ENCODE data around the gene CACNA1C.

CACNA1C gene

DNA sequence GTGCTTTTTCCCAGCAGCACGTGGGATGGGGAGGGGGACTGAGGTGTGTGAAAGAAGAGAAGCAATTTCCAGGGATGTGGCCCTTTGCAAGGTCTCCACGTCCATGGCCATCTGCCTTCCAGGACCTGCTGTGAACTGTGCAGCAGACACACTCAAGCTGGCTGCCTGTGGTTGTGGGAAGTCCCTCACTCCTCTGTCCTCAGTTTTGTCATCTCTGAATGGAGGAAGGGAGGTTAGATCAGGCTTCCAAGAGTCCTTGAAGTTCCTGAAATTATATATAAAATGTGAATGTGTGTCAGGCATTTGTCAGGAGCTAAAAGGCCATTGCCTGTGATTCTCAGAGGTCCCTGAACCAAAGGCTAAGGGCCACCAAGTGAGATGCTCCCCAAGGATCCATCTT is 328.2 kb downstream of the CACNA1C start:
- no peaks in the 10 kb centered on the region for H3K4me1 ChIP-seq (ENCODE audit: control insufficient read depth, insufficient read depth, low read length)
- H3K4me2 ChIP-seq (ENCODE audit: low read length), result no peak overlapping the region
- no peaks in the 10 kb centered on the region for H3K36me3 ChIP-seq (ENCODE audit: insufficient read depth, low read length)
- H3K27me3 ChIP-seq (ENCODE audit: control insufficient read depth, insufficient read depth, low read length), result peaks cover 54% of the 10 kb centered on the region
- H3K9me3 ChIP-seq (replicated peaks; ENCODE audit: low read length), result no peaks in the 10 kb centered on the region
- no peak overlapping the region for H3K9ac ChIP-seq (ENCODE audit: low read depth, low read length)
- H3K4me3 ChIP-seq (ENCODE audit: low read length), result no peak overlapping the region

DNA sequence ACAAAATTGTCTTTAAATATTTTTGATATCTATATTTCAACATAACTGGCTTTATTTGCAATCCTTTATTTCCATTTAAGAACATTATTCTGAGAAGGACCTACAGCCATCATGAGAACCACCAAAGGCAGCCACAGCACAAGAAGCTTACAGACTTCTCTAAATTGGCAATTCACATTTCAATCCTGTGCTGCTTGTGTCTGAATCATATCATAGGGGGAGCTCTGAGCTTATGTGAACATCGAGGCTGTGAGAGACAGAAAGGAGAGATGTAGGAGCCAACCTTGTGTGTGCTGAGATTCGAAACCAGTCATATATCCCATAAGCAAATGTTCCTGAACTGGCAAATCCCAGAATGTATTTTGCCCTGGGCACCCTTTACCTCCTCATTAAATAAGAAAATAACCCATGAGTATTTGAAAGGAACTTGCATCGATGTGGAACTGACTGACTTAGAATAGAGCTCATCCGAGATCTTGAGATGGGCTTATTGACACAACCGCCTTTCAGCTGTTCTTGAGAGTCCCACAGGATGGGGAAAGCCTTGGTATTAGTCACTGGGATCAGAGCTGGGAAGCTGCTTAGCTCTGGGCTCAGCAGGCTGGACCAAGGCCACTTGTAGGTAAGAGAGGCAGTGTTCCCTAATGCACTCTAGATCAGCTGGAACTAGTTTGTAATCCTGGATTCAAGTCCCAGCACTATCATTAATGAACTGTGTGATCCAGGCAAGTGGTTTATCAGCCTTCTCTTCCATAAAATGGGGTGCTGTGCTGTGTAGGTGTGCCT is 329.8 kb downstream of the CACNA1C start:
- H3K4me3 ChIP-seq (ENCODE audit: low read length), result no peak overlapping the region
- H3K36me3 ChIP-seq (ENCODE audit: insufficient read depth, low read length), result no peaks in the 10 kb centered on the region
- no peak overlapping the region for H3K9ac ChIP-seq (ENCODE audit: low read depth, low read length)
- peaks cover 51% of the 10 kb centered on the region for H3K27me3 ChIP-seq (ENCODE audit: control insufficient read depth, insufficient read depth, low read length)
- H3K4me2 ChIP-seq (ENCODE audit: low read length), result no peak overlapping the region
- H3K9me3 ChIP-seq (replicated peaks; ENCODE audit: low read length), result no peaks in the 10 kb centered on the region
- H3K4me1 ChIP-seq (ENCODE audit: control insufficient read depth, insufficient read depth, low read length), result no peaks in the 10 kb centered on the region

DNA sequence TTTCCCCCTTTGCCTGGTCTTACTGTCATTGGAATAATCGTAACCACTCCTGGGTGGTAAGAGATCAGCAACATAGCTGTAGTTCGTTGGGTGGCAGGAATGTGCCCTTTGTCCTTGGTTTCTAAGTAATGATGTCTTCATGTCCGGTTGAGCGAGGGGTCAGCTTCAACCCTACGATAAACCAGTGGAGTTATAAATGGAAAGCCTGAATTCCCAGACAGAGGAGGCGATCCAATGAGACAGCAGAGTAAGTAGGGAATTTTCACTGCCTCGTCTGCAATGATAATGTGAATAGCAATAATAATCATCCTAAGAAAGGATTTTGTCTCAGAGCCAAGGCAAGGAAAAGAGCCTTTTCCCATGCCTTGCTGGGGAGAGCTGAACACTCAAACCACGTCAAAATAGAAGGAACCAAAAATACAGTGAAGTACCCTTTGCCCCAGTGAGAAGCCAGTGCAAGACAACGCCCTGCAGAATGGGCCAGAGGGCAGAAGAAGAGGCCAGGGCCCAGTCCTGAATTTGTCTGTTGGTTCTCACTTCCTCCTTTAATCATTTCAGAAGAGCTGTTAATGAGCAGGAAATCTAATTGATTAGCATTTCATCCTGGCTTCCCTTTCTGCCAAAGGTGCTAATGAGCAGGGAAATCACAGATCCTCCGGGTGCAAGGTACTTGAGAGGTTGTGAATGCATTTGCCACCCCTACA is 330.7 kb downstream of the CACNA1C start:
- no peak overlapping the region for H3K4me3 ChIP-seq (ENCODE audit: low read length)
- no peaks in the 10 kb centered on the region for H3K36me3 ChIP-seq (ENCODE audit: insufficient read depth, low read length)
- H3K4me1 ChIP-seq (ENCODE audit: control insufficient read depth, insufficient read depth, low read length), result no peaks in the 10 kb centered on the region

DNA sequence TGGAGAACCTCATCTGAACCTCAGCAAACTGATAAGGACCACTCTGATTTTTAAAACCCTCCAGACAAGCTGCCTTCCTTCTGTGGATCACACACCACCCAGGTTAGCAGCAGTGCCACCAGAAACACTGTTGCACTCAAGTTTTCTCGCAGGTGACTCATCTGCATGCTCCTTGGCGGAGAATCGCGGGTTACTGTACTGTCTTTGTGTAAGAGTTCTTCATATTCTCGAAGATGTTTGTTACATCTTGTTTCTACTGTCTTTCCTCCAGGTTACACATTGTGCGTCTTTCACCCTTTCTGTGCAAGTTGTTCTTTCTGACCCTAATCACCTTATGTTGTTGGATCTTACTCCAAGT is 331.2 kb downstream of the CACNA1C start:
- Histone ChIP-seq H3K9me3 (replicated peaks; ENCODE audit: low read length) (no peaks in the 10 kb centered on the region), H3K4me2 (ENCODE audit: low read length) (no peak overlapping the region), H3K36me3 (ENCODE audit: insufficient read depth, low read length) (no peaks in the 10 kb centered on the region), H3K27me3 (ENCODE audit: control insufficient read depth, insufficient read depth, low read length) (peaks cover 51% of the 10 kb centered on the region), H3K4me1 (ENCODE audit: control insufficient read depth, insufficient read depth, low read length) (no peaks in the 10 kb centered on the region), H3K9ac (ENCODE audit: low read depth, low read length) (no peak overlapping the region), H3K4me3 (ENCODE audit: low read length) (no peak overlapping the region)

More for the DNA sequence above, 330.7 kb downstream of the CACNA1C start:
- Histone ChIP-seq H3K9ac (ENCODE audit: low read depth, low read length) (no peak overlapping the region), H3K27me3 (ENCODE audit: control insufficient read depth, insufficient read depth, low read length) (peaks cover 46% of the 10 kb centered on the region), H3K4me2 (ENCODE audit: low read length) (no peak overlapping the region), H3K9me3 (replicated peaks; ENCODE audit: low read length) (no peaks in the 10 kb centered on the region)

DNA sequence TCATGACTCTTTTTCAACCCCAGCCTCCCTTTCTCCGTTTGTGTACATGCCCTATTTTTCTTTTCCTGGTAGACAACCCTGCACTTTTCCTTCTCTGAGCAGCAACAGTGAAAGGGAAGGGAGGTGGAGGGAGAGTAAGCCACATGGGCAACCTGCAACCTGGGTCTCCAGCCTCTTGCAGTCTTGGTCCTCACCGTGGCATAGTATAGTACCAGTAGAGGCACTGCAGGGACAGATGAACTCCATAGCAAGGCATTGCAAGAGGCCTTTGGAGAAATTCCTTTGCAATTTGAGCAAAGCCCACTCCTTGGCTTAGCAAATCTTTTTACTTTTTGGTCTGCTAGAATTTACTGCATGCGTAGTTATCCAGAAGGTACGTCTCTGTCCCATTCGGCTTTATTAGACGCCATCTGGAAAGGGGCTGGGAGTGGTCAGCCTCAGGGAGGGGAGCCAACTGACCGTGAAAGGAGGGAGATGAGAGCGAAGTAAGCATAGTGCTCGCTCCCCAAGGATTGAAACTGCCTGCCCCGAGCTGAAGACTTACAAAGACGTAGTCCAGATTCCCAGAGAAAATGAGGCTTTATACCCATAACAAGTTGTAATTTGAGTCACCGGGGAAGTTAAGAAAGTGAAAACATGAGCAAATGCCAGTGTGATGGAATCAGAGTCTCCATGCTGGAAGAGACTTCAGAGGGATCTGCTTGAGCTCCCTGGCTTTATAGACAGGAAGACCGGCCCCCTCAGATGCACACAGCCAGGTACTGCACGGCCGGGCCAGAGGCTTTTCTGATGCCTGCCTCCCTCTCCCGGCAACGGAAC is 332.0 kb downstream of the CACNA1C start:
- H3K27me3 ChIP-seq (ENCODE audit: control insufficient read depth, insufficient read depth, low read length), result peaks cover 59% of the 10 kb centered on the region
- no peaks in the 10 kb centered on the region for H3K9me3 ChIP-seq (replicated peaks; ENCODE audit: low read length)
- no peaks in the 10 kb centered on the region for H3K4me1 ChIP-seq (ENCODE audit: control insufficient read depth, insufficient read depth, low read length)
- H3K4me3 ChIP-seq (ENCODE audit: low read length), result no peak overlapping the region
- no peak overlapping the region for H3K9ac ChIP-seq (ENCODE audit: low read depth, low read length)
- H3K36me3 ChIP-seq (ENCODE audit: insufficient read depth, low read length), result no peaks in the 10 kb centered on the region
- H3K4me2 ChIP-seq (ENCODE audit: low read length), result peak overlapping the region; percentile 51

DNA sequence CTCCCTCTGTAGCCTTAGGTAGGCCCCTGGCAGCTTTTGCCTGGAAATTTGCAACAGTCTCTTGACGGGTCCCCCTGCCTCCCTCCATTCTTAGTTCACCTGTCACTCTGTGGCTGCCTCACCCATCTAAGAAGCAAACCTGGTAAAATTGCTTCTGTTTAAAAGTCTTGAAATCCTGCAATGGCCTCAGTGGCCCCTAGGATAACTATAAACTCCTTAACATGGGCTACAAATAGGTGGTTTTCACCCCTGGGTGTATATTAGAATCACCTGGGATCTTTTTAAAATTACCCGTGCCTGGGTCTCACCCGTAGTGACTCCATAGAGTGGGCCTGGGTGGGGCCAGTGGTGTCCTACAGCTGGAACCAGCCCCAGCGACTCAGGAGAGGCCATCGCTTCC is 332.7 kb downstream of the CACNA1C start:
- Histone ChIP-seq H3K4me3 (ENCODE audit: low read length) (no peak overlapping the region), H3K9me3 (replicated peaks; ENCODE audit: low read length) (no peaks in the 10 kb centered on the region), H3K4me1 (ENCODE audit: control insufficient read depth, insufficient read depth, low read length) (no peaks in the 10 kb centered on the region), H3K27me3 (ENCODE audit: control insufficient read depth, insufficient read depth, low read length) (peaks cover 62% of the 10 kb centered on the region), H3K4me2 (ENCODE audit: low read length) (no peak overlapping the region), H3K9ac (ENCODE audit: low read depth, low read length) (no peak overlapping the region), H3K36me3 (ENCODE audit: insufficient read depth, low read length) (no peaks in the 10 kb centered on the region)

DNA sequence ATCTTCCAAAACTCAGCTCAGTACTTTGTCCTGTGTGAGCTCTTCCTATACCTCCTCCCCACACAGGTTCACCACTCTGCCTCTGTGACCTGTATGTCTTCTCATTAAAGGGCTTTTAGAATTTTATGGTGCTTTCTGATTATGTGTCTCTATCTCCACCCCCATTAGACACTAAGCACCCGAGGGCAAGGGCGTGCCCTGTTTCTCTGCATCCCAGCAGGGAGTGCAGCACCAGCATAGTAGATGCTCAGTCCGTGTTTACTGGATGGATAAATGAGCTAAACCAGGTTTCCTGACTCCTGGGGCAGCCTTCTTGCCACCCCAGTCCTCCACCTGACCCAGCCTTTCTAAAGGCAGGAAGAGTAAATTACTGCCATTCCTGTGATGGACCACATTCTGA is 333.8 kb downstream of the CACNA1C start:
- no peaks in the 10 kb centered on the region for H3K9me3 ChIP-seq (replicated peaks; ENCODE audit: low read length)
- no peak overlapping the region for H3K4me2 ChIP-seq (ENCODE audit: low read length)
- no peak overlapping the region for H3K9ac ChIP-seq (ENCODE audit: low read depth, low read length)
- no peak overlapping the region for H3K4me3 ChIP-seq (ENCODE audit: low read length)
- H3K4me1 ChIP-seq (ENCODE audit: control insufficient read depth, insufficient read depth, low read length), result no peaks in the 10 kb centered on the region
- no peaks in the 10 kb centered on the region for H3K36me3 ChIP-seq (ENCODE audit: insufficient read depth, low read length)
- H3K27me3 ChIP-seq (ENCODE audit: control insufficient read depth, insufficient read depth, low read length), result peaks cover 62% of the 10 kb centered on the region

DNA sequence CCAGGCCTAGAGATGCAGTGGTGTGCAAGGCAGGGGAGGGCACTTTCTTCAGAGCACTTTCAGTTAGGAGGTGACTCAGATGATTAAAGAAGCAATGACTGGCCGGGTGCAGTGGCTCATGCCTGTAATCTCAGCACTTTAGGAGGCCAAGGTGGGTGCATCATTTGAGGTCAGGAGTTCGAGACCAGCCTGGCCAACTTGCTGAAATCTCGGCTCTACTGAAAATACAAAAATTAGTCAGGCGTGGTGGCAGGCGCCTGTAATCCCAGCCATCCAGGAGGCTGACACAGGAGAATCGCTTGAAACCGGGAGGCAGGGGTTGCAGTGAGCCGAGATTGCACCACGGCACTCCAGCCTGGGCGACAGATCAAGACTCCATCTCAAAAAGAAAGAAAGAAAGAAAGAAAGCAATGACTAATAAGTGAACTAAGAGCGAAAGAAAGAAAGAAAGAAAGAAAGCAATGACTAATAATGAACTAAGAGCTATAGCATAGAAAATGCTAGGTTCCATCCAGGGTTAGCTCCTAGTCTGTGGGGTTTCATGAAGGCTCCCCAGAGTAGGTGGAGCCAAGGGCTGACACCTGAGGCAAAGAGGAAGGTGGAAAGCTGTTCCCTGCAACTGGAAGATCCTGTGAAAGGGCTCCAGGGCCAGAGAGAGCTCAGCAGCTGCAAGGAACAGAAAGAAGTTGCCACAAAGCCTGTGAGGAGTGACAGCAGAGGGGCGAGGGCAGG is 334.5 kb downstream of the CACNA1C start:
- no peaks in the 10 kb centered on the region for H3K36me3 ChIP-seq (ENCODE audit: insufficient read depth, low read length)
- no peaks in the 10 kb centered on the region for H3K9me3 ChIP-seq (replicated peaks; ENCODE audit: low read length)
- no peak overlapping the region for H3K4me2 ChIP-seq (ENCODE audit: low read length)
- no peak overlapping the region for H3K9ac ChIP-seq (ENCODE audit: low read depth, low read length)
- no peaks in the 10 kb centered on the region for H3K4me1 ChIP-seq (ENCODE audit: control insufficient read depth, insufficient read depth, low read length)
- peaks cover 61% of the 10 kb centered on the region for H3K27me3 ChIP-seq (ENCODE audit: control insufficient read depth, insufficient read depth, low read length)
- H3K4me3 ChIP-seq (ENCODE audit: low read length), result no peak overlapping the region

DNA sequence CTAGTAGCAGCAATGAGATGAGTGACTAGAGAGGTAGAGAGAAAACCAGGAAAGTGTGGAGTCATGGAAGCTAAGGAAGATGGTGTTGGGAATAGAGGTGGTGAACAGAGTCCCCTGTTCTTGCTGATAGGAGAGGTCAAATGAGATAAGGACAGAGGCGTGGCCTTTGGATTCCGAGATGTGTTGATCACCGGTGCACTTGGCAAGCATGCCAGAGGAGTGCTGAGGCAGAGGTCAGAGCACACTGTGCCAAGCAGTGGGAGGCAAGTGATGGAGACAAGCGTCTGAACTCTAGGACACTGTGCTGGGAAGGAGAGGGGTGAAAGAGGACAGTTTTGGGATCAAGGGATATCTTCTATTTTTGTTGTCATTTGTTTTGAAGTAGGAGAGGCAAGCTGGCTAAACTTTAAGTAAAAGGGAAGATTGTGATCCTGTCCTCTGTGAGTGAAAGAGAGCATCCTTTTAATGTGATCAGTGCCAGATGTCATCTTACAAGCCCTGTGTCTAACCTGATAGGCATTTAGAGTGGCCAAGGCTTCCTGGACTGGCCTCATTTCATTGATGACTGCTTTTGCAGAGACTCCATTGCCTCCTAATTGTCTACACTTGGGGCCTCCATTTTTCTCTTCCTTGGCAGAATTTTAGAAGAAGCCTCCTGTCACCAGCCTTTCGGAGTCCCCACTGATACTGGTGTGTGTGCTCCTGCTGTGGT is 336.4 kb downstream of the CACNA1C start:
- no peaks in the 10 kb centered on the region for H3K36me3 ChIP-seq (ENCODE audit: insufficient read depth, low read length)
- no peak overlapping the region for H3K4me3 ChIP-seq (ENCODE audit: low read length)
- no peaks in the 10 kb centered on the region for H3K9me3 ChIP-seq (replicated peaks; ENCODE audit: low read length)
- H3K4me1 ChIP-seq (ENCODE audit: control insufficient read depth, insufficient read depth, low read length), result no peaks in the 10 kb centered on the region
- no peak overlapping the region for H3K9ac ChIP-seq (ENCODE audit: low read depth, low read length)
- peaks cover 48% of the 10 kb centered on the region for H3K27me3 ChIP-seq (ENCODE audit: control insufficient read depth, insufficient read depth, low read length)
- H3K4me2 ChIP-seq (ENCODE audit: low read length), result no peak overlapping the region

DNA sequence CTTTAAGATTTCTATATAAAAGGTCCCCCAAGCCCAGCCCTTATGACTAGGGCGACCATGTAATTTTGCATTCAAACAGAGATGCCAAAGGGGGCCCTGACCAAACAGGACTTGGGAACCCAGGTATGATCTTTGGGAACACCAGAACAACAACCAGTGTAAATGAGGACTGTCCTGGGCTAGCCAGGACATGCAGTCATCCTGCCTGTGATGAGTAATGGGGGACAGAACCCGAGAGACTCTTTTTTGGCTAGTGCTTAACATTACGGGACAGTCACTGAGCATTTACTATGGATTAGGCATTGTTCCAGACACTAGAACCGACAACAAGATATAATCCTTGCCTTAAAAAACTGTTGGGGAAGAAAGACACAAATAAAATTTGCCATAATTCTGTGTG is 337.3 kb downstream of the CACNA1C start:
- Histone ChIP-seq H3K27me3 (ENCODE audit: control insufficient read depth, insufficient read depth, low read length) (peaks cover 46% of the 10 kb centered on the region), H3K9ac (ENCODE audit: low read depth, low read length) (no peak overlapping the region), H3K9me3 (replicated peaks; ENCODE audit: low read length) (no peaks in the 10 kb centered on the region), H3K4me2 (ENCODE audit: low read length) (no peak overlapping the region), H3K4me1 (ENCODE audit: control insufficient read depth, insufficient read depth, low read length) (no peaks in the 10 kb centered on the region), H3K4me3 (ENCODE audit: low read length) (no peak overlapping the region), H3K36me3 (ENCODE audit: insufficient read depth, low read length) (no peaks in the 10 kb centered on the region)

Measured in skeletal muscle satellite cell (primary cell).